ENCODE data around the gene WNT5A.

The WNT5A gene

DNA sequence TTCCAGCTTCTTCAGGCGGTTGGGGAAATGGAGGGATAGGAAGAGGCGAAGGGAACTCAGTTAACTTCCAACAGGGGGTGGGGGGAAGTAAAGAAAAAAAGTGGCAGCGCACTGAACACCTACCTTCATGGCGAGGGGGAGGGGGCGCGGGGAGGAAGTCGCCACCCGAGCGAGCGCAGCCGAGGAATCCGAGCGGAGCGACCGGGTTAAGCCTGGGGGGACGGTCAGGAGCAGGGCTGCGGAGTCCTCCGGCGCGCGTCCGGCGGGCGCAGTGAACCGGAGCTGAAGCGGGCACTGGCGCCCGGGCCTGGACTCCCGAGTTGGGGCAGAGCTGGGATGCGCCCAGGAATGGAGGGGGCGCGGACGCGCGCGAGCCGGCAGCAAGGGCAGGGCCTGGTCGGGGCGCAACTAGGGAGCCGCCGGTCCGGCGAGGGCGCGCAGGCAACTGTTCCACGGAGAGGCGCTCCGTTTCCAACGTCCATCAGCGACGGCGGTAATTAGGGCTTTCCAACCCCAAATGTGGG, at the start of gene WNT5A:
Gene WNT5A (minus strand): TSS at position 450 of the 524 bp plus-strand sequence. CDS start 321 bp downstream, at position 129.
- DNase-seq, result no peak

GRCh38 chr3:55534876-55535275, 47.8 kb upstream of the WNT5A start:
- DNase-seq, result no peak

- DNase-seq, result no peak
These were observed 45.7 kb upstream of the WNT5A start for GRCh38 chr3:55532806-55533205.

GRCh38 chr3:55531321-55531720, 44.2 kb upstream of the WNT5A start:
- no peak for DNase-seq

DNA sequence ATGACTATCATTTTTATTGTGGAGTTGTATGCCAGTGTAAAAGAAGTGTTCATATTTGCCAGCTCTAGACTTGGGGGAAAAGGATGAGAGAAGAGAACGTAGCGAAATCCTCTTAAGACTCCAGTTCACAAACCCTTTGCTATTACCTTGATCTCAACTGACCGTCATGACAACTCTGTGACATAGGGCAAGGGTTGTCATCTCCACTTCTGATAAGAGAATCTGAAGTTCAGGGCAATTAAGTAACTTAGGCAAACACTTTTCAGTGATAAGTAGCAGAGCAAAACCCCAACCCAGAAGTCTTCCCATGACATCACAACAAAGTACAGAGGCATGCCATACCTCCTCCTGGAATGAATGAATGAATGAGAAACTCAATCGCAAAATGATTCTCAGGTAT, 40.3 kb upstream of the WNT5A start:
- no peak for DNase-seq

- no peak for DNase-seq
These were observed 39.4 kb upstream of the WNT5A start for GRCh38 chr3:55526332-55527030.

DNA sequence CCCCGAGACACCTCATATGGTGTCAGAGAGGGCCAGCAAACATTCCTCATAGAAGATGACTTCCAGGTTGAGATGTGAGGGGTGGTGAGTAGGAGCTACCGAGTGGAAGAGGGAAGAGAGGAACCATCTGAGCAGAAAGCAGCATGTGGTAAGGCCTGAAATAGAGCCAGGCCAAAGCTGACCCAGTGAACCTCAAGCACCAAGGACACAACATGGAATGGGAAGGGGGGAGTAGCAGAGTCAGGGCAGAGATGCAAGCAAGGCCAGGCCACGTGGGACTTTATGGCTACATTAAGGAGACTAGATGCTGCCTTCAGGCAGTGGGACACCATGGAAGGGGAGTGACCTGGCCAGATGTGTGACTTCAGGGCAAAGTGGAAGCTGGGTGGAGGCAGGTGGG, 38.3 kb upstream of the WNT5A start:
- no peak for DNase-seq

DNA sequence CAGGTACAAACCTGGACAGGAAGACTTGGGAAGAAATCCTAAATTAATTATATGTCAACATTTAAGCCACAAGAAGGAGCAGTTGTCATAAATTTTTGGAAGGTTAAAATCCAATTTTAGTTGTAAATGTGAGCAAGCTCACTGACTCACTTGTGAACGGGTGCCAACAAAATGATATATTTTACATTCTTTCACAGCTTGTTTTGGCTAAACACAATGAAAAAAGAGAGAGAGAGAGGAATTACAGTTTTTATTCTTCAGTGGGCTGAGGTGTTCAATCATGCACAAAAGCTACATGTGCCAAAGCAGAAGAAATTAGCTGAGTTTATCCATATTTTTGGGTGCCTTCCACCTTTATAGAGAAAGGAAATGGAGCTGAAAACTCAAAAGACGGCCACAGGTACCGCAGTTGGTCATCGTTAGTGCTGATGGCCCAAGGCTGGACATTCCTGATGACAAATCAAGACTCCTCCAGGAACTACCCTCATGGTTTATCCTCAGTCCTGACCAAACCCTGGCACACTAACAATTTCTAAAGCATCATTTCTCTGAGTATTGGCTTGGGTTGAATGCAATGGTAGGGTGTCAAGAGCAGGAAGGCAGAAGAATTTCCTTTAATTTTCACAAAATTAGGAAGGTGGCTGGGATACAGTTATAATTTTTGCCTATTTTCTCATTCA, 37.6 kb upstream of the WNT5A start:
- DNase-seq, result no peak

DNA sequence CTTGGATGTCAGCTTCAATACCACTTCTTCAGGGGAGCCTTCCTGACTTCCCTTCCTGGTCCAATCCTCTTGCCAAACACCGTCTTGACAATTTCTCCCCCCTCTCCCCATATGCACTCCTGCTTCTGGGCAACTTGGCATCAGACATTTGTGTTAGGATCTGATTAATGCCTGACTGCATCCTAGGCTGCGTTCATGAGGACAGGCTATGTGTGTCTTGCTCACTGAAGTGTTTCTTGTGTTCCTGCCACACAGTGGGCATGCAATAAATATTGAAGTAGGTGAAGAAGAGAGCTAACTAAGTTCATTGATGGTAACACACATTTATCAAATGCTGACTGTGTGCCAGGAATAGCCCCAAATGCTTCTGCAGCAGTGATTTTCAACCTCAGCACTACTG, 36.4 kb upstream of the WNT5A start:
- no peak for DNase-seq

- no peak for DNase-seq
These were observed 34.8 kb upstream of the WNT5A start for GRCh38 chr3:55521738-55522421.

GRCh38 chr3:55521064-55521737, 34.1 kb upstream of the WNT5A start:
- DNase-seq, result no peak

DNA sequence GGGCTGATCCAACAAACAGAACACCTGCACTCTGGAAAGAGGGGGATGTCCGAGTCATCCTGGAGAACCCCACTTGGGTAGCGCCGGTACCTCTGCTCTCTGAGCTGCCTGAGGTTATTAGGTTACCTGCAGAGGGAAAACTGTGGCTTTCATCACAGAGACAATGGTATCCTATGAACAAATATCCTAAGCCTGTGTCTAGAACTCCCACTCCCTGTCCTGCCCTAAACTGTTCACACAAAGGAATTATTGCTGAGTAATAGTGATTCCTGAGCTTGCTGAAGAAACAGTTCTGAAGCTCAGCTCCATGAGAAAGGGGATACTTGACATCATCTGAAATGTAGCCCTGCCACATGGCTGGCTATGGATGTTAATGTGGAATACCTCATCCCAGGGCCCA, 31.9 kb upstream of the WNT5A start:
- DNase-seq, result no peak

- no peak for DNase-seq
These were observed 31.3 kb upstream of the WNT5A start for GRCh38 chr3:55518451-55518850.

- DNase-seq, result no peak
These were observed 29.4 kb upstream of the WNT5A start for GRCh38 chr3:55516392-55517030.

- DNase-seq, result no peak
These were observed 28.6 kb upstream of the WNT5A start for GRCh38 chr3:55515550-55516246.

- DNase-seq, result no peak
These were observed 27.9 kb upstream of the WNT5A start for GRCh38 chr3:55514962-55515361.

GRCh38 chr3:55512571-55513343, 25.7 kb upstream of the WNT5A start:
- DNase-seq, result no peak

GRCh38 chr3:55511895-55512570, 24.9 kb upstream of the WNT5A start:
- DNase-seq, result no peak

DNA sequence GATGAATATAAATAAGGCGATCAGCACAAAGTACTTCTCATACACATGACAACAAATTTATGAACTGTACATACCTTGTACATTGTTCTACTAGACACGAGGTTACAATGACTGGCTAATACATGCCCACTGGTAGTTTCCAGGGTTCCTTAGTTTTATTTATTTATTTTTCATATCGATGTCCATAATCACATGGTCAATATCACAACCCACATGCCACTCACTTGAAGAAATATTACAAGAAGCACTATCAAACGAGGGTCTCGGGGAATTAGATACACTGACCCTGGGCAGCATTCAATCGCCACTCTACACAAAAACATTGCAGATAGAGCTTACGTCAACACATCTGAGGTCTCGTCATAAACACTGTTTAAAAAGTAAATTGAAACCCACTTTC, 21.2 kb upstream of the WNT5A start:
- no peak for DNase-seq

DNA sequence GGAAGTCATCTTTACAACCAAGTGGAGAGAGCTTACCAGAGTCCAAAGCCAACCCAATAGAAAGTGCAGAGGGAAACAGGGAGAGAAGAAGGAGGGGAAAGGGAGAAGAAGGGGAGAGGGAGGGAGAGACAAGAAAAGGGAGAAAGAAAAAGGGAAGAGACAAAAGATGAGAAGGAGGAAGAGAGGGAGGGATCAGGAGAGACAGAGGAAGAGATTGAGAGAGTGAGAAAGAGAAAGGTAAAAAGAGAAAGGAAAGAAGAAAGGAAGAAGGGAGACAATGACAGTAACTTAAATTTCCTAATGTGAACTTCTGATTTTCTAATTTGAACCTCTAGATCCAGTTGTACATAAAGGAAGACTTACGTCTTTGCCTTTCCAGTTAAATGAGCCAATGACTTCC, 20.7 kb upstream of the WNT5A start:
- DNase-seq, result no peak

GRCh38 chr3:55505776-55506175, 18.7 kb upstream of the WNT5A start:
- DNase-seq, result no peak

Data from CD4-positive, alpha-beta T cell treated with Interleukin-4 for 1 hour (primary cell).